Stomach (tissue), 4 donors: ENCODE data around the gene USP44.

Source experiments
- EP300 ChIP-seq: sonication (generic); formaldehyde crosslinking; IDR thresholded peaks from one replicate; pipeline ENCODE4 v1.6.1; 2017; ENCODE audit warnings: antibody characterized with exemption
- POLR2AphosphoS5 ChIP-seq, 3 donors: sonication (generic); formaldehyde crosslinking; IDR thresholded peaks; one replicate each; pipeline ENCODE4 v1.6.1; 2016; ENCODE audit warnings: antibody characterized with exemption in 3 of 3

- TF ChIP-seq EP300 (no peak), POLR2AphosphoS5 (IDR thresholded peaks at IDR 0.05) (no peak)
These were observed 22.8 kb downstream of the USP44 start for GRCh38 chr12:95528431-95528830.
